Putamen (tissue), 1 donor: ENCODE data around the gene AQP12B.

Experiments used
- DNase-seq: peaks from one replicate; pipeline ENCODE4 v3.0.0-alpha.2; 2016; ENCODE audit warnings: low spot score

Gene AQP12B

DNA sequence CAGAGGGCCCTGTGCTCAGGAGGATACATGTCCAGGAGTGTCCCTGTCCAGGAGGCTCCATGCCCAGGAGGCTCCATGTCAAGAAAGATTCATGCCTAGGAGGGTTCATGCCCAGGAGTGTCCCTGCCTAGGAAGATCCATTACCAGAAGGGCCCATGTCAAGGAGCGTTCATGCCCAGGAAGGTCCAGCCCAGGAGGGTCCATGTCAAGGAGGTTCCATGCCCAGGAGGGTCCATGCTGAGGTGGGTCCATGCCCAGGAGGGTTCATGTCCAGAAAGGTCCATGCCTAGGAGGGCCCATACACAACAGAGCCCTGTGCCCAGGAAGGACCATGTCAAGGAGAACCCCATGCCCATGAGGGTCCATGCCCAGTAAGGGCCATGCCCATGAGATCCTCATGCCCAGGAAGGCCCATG is 50.4 kb downstream of the AQP12B start:
- no peak for DNase-seq

DNA sequence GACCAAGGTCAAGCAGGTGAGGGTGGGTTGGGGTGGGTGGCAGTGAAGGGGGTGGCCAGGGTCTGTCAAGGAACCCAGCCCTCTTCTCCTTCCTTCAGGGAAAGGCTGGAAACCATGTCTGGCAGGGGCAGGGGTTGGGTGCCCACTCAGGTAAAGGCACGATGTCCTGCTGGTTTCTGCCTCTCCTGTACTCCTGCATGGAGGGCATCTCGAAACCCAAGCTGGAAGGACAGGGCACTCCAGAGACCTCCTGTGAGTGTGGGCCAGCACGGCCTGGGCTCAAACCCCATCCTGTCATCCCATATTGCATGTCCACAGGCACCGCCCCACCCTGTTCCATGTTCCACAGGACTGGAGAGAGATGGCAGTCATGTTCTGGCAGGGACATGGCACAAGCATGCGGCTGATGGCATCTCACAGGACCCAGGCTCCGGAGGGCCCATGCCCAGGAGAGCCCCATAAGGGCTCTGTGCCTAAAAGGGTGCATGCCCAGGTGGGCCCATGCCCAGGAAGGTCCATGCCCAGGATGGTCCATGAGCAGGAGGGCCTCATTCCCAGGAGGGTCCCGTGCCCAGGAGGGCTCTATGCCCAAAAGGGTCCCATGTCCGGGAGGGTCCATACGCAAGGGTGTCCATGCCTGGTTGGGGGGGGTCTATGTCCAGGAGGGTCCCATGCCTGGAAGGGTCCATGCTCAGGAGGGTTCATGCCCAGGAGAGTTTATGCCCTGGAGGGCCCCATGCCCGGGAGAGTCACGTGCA is 51.0 kb downstream of the AQP12B start:
- no peak for DNase-seq

DNA sequence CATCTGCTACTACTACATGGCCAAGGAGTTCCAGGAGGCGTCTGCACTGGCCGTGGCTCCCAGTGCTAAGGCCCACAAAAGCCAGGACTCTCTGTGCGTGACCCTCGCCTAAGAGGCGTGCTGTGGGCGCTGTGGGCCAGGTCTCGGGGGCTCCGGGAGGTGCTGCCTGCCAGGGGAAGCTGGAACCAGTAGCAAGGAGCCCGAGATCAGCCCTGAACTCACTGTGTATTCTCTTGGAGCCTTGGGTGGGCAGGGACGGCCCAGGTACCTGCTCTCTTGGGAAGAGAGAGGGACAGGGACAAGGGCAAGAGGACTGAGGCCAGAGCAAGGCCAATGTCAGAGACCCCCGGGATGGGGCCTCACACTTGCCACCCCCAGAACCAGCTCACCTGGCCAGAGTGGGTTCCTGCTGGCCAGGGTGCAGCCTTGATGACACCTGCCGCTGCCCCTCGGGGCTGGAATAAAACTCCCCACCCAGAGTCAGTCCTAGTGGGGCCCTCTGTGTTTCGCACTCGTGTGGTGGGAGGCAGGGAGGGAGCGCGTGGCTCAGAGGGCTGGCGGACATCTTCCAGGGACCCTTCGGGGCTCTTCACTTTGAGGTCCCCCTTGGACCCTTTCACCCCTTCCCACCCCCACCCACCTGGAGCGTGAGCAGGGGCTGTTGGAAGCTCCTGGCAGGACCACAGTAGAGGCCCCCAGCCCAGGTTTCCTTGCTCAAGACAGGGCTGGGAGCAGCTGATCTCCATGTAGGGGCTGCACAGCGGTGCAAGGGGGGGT is 51.7 kb downstream of the AQP12B start:
- DNase-seq: no peak

DNA sequence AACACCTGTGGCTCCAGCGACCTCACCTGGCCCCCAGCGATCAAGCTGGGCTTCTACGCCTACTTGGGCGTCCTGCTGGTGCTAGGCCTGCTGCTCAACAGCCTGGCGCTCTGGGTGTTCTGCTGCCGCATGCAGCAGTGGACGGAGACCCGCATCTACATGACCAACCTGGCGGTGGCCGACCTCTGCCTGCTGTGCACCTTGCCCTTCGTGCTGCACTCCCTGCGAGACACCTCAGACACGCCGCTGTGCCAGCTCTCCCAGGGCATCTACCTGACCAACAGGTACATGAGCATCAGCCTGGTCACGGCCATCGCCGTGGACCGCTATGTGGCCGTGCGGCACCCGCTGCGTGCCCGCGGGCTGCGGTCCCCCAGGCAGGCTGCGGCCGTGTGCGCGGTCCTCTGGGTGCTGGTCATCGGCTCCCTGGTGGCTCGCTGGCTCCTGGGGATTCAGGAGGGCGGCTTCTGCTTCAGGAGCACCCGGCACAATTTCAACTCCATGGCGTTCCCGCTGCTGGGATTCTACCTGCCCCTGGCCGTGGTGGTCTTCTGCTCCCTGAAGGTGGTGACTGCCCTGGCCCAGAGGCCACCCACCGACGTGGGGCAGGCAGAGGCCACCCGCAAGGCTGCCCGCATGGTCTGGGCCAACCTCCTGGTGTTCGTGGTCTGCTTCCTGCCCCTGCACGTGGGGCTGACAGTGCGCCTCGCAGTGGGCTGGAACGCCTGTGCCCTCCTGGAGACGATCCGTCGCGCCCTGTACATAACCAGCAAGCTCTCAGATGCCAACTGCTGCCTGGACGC is 52.5 kb downstream of the AQP12B start:
- DNase-seq: no peak

DNA sequence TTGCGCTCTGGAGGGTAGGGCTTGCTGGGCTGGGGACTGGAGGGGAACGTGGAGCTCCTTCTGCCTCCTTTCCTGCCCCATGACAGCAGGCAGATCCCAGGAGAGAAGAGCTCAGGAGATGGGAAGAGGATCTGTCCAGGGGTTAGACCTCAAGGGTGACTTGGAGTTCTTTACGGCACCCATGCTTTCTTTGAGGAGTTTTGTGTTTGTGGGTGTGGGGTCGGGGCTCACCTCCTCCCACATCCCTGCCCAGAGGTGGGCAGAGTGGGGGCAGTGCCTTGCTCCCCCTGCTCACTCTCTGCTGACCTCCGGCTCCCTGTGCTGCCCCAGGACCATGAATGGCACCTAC is 53.1 kb downstream of the AQP12B start:
- DNase-seq: no peak

DNA sequence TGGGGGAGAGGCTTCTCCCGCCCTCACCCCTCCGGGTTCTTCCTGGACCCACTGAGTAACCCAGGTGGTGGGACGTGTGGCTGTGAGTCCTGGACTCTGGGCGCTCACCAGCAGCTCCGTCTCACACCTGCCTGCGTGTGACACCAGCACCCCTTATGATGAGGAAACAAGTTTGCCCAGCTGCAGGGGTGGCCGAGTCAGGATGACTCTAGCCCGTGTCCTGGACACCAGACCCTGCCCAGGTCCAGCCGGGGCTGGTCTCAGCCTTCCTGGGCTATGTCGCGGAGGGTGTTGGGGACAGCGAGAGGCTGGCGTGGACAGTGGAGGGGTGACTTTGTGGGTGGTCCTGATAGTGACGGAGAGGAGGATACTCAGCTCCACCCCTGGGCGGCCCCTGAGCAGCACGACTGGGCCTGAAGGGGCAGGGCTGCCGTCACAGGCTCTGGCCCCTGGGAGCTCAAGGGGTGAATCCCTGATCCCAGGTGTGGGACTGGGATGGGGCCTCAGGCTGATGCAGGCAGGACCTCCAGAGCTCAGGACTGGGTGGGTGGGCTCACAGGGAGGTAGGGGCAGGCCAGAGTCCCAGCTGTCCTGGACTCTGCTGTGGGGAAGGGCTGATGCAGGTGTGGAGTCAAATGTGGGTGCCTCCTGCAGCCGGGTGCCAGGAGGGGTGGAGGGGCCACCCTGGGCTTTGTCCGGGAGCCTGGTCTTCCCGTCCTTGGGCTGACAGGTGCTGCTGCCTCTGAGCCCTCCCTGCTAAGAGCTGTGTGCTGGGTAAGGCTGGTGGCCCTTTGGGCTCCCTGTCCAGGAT is 53.7 kb downstream of the AQP12B start:
- DNase-seq: no peak

DNA sequence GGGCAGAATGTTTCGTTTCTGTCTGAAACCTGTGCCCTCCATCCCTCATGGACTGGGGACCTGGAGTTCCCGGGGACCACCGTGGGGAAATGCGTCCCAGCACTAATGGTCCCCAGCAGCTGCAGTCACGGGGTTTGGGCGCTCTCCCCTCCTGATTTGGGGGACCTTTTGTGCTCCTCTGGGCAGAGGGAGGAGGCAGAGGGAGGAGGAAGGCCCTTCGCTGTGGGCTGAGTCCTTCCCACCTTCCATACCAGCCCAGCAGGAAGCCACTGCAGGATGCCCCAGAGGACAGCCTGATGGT is 54.2 kb downstream of the AQP12B start:
- DNase-seq: no peak

DNA sequence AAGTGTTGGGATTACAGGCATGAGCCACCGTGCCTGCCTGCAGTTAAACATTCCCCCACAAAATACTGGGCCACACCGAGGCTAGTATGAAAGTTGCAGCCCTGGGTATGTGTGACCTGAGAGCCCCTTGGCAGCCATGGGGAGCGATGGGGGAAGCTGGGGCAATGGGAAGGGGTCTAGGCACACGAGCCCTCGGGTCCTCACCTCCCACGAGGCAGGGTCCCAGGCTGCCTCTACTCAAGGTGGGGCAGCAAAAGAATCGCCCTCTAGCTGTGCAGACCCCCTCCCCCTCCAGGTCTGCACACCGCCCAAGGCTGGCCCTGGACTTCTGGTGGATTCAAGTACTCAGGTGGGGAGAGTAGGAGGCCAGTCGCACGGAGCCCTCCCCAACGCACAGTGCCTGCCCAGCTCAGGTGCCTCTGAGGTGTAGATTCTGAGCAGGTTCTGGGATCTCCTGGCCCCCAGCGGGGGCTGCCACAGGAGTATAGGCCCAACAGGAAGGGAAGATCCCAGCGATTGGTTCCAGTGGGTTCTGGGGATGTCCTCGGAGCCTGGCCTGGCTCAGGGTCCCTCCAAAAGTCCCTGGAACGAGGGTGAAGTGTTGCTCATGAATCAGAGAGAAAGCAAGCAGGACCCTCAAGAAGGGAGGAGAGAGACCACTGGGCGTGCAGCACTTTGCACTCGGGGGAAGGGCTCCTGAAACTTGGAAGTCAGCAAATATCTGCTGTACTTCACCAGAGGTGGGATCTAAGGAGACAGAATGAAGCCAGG is 54.8 kb downstream of the AQP12B start:
- DNase-seq: no peak

DNA sequence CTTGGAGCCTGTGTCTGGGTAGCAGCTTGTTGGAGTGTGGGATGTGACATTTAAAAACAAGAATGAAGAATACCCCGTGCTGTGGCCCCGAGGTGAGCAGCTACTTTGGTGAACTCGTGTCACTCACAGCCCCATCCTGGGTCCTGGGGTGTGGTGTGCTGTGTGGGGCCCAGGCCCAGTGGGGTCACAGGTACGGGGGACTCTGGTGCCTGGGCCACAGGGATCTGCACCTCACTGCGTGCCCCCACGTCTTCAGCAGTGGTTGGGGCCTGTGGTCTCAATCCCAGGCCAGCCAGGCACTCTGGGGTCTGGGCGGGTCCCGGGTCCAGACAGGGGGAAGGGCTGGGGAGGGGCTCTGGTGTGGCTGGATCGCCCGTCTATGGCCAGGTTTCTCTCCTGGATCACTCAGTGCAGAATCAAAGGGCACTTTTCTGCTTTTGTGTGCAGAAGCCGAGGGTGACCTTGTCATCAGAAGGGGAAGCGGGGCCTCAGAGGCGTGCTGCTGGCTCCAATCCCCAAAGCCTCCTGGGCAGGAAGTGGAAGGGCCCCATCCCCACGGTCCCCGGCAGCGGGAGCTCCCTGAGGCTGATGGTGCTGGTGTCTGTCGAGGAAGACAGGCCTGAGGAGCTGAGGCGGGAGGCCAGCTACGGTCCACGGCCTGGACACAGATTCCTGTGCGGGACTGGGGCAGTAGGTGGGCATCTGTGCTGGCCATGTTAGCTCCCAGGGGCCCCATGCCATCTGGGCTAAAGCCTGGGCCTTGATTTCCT is 56.0 kb downstream of the AQP12B start:
- DNase-seq: no peak
